Left renal cortex interstitium (tissue), 4 donors: ENCODE measurements around the gene SLC6A8. TPM values are rescaled to one million over a fixed set of nuclear protein-coding genes. Genes with fewer than 3 reads are reported as not detected.
"Not testable (repeated sequence)": the region's sequence is repeated elsewhere in the genome, so short reads cannot be mapped to it uniquely, and the experiment has no call there.

ENCODE experiments used
- DNase-seq, 4 donors: peaks; one replicate each; pipeline ENCODE4 v3.0.0-alpha.2; 2013; ENCODE audit warnings: low read depth in 4 of 4, low spot score in 2 of 4, missing footprints in 1 of 4
- polyA plus RNA-seq, 4 donors: library from polyadenylated mRNA; unstranded; fragments of 120-200 nt; gene quantifications; one replicate each; pipeline ENCODE4 v1.2.1, GENCODE V29; 2013; ENCODE audit not compliant: insufficient read length in 4 of 4

Gene SLC6A8
- polyA plus RNA-seq, 4 donors, result 44.6 to 65.3 (median 54.8) TPM

DNA sequence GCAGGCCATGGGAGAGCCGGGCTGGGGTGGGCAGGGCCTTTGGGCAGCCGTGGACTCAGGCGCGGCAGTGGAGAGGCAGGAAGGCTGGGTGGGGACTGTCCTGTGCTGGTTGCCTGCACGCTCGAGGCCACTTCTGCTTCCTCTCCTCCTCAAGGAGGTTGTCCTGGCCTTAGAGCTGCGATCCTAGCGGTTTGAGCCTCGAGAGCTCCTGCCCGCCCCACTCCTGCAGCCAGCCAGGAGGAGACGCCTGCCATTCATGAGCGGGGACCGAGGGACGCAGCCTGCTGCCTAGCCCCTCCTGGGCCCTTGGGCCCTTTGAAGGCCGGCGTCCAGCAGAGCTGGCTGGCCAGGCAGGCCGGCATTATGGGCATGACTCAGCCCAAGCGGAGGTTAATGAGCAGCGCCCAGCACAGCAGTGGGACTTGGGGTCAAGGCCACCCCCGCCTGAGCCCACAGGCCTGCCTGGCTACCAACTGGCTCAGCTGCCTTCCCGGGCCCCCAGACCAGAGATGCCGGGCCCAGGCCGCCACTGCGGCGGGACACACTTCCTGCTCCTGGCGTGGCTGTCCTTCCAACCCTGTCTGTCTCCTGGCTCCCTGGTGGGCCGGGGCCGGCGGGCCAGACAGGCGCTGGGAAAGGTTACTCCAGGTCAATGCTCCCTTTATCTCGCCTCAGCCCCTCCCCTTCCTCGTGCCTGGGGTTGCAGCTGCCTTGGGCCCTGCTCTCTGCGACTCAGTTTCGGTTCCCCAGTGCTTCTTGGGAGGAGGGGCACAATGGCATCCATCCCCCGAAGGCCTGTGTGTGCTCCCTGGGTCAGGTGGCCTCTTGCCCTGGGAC is 38.8 kb downstream of the SLC6A8 start:
- no peak for DNase-seq

DNA sequence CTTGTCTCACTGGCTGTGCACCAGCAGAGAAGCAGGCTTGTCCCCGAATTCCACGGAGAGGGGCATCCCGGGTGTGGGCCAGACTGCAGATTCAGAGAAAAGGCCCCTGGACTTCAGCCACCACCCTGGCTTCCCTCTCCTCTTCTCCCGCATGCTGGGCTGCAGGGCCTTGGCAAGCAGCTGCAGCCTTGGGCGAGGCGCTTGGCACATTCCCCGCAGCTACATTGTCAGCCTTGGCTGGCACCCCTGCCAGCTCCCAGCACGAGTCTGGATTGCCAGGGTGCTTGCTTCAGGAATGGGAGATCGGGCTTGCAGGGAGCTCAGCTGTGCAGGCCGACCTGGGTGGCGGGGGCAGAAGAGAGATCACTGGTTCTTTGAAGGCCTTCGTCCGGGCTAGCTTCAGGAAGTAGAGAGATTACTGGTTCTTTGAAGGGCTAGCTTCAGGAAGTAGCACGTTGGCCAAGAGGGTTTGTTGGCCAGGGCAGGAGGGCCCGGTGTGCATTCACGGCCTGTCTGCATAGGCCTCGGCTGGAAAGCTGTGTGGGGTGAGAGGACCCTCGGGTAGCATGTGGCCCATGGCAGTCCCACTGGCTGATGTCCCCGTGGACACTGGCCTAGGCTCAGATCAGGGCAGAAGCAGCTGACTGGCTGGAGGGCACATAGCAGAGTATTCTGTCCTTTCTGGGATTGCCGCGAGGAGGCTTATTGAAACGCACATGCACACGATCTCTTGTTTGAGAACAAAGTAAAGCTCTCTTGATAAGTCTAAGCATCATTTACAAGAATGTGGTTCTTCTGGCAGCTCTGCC is 39.6 kb downstream of the SLC6A8 start:
- DNase-seq, result no peak

DNA sequence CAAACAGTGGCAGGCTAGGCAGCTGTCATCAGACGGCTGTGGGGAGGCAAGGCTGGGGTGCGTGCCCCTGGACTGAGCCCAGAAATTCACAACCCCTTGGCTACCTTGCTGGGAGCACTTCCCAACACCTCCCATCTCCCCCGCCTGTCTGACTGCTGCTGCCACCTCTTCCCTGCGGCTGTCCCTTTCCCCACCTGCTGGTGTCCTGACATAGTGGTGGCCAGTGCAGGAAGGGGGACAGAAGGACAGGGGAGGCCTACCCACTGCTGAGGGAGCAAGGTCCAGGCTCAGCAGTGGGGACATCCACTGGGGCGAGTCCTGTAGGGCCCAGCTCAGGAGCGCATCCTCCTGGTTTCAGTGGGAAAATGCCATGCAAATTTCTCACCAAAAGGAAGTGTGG is 40.4 kb downstream of the SLC6A8 start:
- no peak for DNase-seq

DNA sequence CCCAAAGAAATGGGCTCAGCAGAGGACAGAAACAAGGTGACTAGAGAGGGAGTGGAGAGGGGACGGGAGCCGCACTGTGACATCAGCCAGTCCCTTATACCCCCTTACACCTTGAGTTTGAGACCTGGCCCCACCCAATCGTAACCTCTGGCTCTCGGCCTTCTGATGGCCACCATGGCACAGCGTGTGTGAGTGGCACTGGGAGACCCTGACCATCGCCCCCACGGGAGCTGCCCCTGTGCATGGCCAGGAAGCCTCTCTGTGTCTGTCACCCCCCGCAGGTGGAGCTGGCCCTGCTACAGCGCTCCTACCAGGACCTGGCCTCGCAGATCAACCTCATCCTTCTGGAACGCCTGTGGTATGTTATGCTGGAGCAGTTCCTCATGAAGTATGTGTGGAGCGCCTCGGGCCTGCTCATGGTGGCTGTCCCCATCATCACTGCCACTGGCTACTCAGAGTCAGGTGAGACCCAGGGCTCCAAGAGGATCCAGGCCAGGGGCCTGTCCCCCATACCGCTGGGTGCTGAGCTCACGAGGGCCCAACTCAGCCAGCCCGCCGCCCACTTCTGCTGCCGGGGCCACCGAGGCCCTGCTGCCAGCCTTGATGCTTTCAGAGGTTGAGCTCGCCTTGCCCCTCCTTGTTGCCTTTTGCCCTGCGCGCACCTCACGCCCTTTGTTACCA is 41.4 kb downstream of the SLC6A8 start:
- DNase-seq, result no peak

DNA sequence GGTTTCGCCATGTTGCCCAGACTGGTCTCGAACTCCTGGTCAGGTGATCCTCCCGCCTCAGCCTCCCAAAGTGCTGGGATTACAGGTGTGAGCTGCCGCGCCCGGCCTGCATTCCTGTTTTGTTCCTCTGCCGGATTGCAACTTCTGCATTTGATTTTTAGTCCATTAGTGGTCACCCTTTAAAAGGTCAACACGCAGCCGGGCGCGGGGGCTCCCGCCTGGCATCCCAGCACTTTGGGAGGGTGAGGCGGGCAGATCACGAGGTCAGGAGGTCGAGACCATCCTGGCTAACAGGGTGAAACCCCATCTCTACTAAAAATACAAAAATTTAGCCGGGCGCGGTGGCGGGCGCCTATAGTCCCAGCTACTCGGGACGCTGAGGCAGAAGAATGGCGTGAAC is 42.4 kb downstream of the SLC6A8 start:
- DNase-seq, result not testable (repeated sequence)

DNA sequence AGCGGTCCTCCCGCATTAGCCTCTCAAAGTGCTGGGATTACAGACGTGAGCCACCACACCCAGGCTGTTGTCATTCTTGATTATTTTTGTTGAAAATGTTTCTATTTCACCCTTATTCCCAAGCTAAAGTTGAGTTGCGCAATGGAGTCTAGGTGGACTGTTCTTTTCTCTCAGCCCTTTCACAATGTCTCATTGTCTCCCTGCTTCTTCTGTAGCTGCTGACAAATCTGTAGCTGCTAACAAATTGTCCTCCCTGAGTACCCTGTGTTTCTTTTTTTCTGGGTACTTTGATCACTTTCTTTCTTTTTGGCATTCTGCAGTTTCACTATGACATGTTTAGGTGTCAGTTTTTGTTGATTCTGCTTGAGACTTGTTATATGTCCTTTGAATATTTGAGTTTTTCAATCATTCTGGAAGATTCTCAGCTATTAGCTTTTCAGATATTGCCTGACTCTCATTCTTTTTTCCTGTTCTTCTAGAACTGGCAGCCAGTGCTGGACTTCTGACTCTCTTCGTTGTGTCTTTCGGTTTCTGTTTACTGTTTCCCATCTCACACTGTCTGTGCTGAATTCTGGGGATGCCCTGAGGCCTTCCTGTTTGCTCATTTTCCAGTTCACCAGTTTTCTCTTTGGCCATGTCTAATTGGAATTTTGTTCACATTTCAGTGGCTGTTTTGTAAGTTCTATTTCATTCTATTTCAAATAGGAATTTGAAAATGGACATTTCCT is 43.6 kb downstream of the SLC6A8 start:
- DNase-seq, result no peak

DNA sequence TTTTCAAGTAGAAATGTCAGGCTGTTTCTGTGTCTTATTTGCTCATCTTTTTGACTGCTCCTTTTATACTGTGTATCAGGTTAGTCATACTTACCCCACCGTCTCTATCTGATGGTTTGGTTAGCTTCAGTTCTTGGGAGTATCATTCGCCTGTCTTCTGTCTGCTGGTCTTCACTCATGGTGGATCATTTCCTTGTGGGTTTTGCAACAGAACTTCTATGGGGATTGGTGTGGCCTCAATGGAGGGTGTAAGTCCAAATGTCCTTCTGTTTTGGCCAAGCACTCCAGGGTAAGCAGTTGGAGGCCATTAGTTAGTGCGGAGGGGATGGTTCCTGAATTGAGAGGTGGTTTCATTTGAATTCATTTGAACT is 44.1 kb downstream of the SLC6A8 start:
- DNase-seq, result no peak

DNA sequence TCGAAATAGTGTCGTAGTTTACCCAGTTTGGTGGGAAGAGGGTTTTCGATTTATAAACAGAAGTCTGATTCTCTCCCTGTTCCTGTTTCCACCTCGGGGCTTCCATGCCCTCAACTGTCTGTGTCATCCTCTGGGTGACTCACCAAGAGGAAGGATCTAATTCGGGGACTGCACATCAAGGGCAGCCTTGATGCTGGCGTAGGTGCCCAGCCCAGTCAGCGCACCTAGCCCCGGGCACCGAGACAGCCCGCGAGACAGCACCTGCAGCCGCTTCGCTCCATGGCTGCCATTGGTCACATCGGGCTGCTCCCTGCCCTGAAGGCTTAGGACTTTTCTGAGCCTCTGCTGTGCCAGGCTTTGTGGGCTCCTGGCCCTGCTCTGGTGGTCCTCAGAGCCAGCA is 44.7 kb downstream of the SLC6A8 start:
- DNase-seq, result no peak

DNA sequence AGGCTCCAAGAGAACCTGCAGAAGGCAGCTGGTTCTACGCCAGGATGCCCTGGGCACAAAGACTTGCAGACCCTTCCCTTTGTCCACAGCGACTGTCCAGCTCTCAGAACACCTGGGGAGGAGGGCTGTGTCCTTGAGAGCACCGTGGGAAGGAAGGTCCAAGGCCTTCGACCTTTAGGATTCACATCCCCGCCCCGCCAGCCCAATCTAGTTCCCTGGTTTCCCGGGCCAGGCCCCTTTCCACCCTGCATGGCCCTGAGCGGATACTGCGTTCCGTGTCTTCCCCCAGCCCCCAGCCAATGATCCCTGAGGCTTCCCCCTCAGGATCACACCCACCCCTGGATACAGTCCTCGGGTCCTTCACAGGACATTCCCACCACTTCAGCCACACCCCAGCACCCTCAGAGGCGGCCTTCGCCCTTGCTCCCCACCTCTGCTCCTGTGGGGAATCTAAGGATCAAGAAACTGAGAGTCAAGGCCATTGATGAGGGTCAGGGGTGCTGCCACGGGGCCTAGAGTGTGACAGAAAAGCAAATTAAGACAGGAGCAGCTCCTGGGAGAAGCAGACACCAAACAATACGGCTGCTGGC is 46.0 kb downstream of the SLC6A8 start:
- DNase-seq, result no peak

DNA sequence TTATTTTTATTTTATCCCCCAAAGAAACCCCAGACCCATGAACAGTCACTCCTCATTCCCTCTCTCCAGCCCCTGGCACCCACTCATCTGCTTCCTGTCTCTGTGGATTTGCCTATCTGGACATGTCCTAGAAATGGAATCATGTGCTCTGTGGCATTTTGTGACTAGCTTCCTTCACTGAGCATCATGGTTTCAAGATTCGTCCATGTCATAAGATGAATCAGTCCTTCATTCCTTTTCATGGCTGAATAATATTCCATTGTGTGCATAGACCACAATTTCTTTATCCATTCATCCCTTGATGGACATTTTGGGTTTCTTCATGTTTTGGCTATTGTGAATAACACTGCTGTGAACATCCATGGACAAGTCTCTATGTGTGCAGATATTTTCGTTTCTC is 47.1 kb downstream of the SLC6A8 start:
- no peak for DNase-seq

DNA sequence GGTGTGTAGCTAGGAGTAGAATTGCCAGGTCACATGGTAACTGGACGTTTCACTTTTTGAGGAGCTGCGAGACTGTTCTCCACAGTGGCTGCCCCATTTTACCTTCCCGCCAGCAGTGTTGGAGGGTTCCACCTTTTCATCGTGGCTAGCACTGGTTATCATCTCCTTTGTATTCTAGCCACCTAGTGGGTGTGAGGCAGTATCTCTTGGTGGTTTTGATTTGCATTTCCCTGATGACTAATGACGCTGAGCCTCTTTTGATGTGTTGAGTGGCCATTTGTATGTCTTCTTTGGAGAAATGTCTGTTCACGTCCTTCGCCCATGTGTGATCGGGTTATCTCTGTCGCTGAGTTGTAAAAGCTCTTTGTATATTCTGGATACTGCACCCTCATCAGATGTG is 47.5 kb downstream of the SLC6A8 start:
- DNase-seq, result no peak

DNA sequence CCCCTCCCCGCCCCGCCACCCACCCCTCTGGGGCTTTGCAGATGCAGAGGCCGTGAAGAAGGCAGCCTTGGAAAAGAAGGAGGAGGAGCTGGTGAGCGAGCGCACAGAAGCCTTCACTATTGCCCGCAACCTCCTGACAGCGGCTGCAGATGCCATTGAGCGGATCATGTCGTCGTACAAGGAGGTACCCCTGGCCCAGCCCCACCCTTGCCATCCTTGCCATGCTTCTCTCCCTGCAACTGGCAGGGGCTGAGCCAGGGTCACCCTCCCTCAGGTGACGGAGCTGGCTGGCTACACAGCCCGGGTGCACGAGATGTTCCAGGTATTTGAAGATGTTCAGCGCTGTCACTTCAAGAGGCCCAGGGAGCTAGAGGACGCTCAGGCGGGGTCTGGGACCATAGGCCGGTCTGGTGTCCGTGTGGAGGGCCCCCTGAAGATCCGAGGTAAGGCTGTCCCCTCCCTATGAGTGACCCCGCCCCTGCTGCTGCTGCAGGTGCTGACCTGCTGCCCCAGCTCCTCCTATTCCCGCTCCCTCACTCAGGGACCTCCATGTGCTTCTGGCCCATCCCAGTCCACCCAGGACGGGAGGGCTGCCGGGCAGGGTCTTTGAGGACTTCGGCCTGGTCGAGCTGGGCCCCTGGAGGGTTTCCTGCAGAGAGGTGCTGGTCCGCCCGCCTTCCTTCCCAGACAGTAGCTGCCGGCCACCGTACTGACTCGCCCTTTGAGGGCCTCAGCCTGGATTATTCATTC is 48.5 kb downstream of the SLC6A8 start:
- no peak for DNase-seq

DNA sequence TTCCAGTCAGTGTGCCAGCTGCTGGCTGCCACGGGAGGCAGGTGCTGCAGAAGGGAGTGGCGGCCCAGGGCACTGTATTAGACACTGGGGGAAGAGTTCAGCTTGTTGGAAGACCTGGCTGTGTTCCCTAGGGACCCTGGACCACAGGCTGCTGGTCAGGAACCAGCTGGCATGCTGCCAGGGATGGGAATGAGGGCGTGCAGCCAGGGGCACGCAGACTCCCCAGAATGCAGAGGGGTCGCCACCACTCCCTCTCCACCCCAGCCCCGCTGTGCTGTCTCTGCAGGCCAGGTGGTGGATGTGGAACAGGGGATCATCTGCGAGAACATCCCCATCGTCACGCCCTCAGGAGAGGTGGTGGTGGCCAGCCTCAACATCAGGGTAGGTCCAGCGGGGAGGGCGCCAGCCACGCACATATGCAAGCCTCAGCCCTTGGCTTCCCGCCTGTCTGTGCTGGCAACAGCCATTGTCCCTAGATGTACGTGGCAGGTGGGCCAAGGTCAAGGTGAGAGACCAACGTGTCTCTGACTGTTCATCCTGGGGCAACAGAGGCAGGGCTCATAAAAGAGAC is 49.2 kb downstream of the SLC6A8 start:
- DNase-seq, result no peak

DNA sequence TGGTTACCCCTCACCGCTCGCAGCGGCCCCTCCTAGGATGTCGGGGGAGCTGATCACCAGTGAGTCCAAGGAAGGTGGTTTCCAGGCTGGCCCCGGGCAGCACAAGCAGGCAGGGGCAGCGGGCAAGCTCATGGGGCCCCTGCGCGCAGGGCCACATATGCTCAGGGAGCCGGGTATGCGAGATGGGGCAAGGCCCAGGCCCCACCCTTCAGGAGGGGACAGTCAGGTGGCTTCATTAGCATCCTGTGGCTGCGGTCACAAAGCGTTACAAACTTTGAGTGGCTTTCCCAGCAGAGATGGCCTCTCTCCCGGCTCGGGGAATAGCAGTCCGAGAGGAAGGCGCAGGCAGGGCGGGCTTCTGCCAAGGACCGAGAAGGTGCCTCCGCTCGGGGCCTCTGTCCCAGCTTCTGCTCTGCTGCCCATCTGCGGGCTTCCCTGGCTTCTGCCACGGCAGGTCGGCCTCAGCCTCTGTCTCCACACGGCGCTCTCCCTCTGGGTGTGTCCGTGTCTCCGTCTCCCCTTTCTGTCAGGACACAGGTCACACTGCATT is 50.4 kb downstream of the SLC6A8 start:
- no peak for DNase-seq

DNA sequence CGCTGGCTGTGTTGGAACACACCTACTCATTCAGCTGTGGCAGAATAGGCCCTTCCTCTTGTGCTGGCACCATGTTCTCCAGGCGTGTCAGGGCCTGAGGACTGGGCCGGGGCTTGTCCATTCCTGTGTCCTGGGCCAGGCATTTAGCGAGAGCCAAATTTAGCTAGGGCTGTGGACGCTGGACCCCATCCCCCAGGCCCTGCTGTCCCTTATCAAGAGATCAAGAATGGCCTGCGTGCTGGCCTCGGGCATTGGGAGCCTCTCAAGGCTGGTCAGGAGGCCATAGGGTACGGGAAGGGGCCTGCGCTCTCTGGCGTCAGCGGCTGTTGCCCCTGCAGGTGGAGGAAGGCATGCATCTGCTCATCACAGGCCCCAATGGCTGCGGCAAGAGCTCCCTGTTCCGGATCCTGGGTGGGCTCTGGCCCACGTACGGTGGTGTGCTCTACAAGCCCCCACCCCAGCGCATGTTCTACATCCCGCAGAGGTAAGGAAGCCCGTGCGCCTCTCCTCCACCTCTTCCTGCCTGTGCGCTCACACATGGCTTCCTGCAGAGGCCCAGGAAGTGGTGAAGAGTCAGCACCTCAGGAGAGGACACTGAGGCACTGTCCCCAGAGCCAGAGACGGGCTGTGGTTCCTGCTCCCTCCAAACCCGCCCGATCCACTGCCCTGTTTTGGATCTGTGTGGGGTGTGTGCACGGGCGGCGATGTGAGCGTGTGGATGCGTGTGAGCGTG is 52.2 kb downstream of the SLC6A8 start:
- no peak for DNase-seq

DNA sequence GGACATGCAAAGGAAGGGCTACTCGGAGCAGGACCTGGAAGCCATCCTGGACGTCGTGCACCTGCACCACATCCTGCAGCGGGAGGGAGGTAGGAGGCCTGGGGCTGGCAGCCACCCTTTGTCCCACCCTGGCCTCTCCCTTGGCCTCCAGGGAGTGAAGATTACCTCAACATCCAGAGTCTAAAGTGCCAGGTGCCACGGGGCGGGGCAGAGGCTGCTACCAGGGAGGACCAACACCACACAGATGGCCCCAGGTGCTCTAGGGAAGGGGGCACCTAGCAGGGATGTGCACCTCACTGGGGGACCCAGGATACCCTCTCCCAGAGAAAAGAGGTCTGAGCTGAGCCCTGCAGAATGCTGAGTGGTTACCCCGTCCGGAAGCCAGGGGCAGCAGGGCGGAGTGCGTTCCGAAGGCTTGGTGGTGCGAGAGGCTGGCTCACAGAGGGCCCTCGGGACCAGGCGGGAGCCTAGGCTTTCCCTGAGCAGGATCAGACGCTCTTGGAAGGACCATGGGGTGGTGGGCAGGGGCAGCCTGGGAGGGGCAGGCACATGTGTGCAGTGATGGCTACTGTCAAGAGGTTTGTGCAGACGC is 53.0 kb downstream of the SLC6A8 start:
- no peak for DNase-seq

DNA sequence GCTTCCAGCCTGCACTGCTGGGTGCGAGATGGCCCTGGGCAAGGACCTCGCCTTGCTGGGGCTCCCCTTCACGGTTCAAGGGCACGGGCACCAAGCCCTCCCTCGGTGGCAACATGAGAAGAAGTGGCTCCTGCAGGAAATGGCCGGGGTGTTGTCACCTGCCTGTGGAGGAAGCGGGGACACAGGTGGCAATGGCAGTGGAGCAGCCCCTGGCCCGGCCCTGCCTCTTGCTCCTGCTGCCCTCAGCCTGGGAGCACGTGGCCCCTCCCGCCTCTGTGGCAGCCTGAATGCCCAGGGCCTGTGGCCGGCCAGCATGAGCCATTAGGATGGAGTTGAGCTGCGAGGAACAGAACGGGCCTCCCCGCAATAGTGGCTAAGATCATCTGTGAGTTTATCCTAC is 53.7 kb downstream of the SLC6A8 start:
- no peak for DNase-seq

DNA sequence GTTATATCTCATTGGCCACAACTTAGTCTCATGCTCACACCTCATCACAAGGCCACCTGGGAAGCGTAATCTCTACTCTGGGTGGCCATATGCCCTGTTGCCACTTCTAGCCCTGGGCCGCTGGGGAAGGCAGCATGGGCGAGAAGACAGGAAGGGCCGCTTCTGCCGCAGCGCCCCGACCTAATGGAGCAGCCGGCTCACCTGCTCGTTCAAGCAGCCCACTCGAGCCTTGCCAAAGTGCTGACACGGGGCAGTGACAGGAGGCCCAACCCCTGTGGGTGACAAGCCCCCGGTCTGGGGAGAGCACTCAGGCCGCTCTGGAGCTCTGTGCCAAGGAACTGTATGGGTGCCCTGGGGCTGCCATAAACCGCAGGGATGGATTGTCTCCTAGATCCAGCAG is 54.4 kb downstream of the SLC6A8 start:
- not testable (repeated sequence) for DNase-seq
